Mucosa of stomach (tissue), 1 donor: ENCODE measurements around the gene SDCBP2.

Experiments
- H3K27me3 ChIP-seq: one replicate; pipeline ENCODE4 v1.7.0; 2013; ENCODE audit warnings: mild to moderate bottlenecking, low read length; ENCODE audit not compliant: control insufficient read depth, insufficient read depth
- H3K36me3 ChIP-seq: one replicate; pipeline ENCODE4 v1.7.0; 2013; ENCODE audit warnings: low read length; ENCODE audit not compliant: control insufficient read depth, insufficient read depth
- H3K4me1 ChIP-seq: one replicate; pipeline ENCODE4 v1.7.0; 2013; ENCODE audit warnings: mild to moderate bottlenecking, low read length; ENCODE audit not compliant: control insufficient read depth, insufficient read depth
- H3K4me3 ChIP-seq: one replicate; pipeline ENCODE4 v1.7.0; 2013; ENCODE audit warnings: low read length
- H3K9ac ChIP-seq: one replicate; pipeline ENCODE4 v1.7.0; 2013; ENCODE audit warnings: mild to moderate bottlenecking, low read length, moderate library complexity
- H3K9me3 ChIP-seq: one replicate; pipeline ENCODE4 v1.7.0; 2013; ENCODE audit warnings: mild to moderate bottlenecking, low read length, moderate library complexity; ENCODE audit not compliant: control insufficient read depth
- donor health status: Pancreatic carcinoma.

The SDCBP2 gene

DNA sequence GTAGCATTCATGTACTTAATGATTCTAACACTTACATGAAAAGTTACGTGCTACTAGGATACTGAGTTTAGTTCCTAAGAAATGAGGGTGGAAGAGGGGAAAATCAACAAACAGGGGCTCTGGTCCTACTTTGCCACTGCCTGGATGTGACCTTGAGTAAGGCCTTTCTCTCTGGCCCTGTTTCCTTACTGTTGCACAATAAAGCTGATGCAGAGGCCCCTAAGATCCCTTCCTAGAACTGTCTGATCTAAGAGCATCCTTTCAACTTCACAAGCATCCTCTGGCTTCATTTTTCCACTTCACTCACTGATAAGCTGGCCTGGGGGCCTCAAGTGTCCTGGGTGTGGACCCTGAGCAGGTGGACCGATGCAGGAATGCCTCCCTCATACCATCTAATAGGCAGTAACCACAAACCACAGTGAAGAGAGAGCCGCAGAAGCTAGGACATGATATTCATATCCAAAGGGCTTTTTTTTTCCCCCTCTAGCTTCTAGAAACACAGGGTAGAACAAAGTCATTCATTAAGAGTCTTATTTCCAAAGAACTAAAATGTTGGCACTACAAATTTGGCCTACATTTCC is 42.4 kb upstream of the SDCBP2 start:
- Histone ChIP-seq H3K4me1 (peaks cover under 1% of the 10 kb centered on the region), H3K27me3 (no peaks in the 10 kb centered on the region), H3K36me3 (no peaks in the 10 kb centered on the region)

GRCh38 chr20:1370548-1371110 is 41.7 kb upstream of the SDCBP2 start:
- Histone ChIP-seq H3K27me3 (no peaks in the 10 kb centered on the region), H3K9me3 (no peaks in the 10 kb centered on the region), H3K4me3 (no peak overlapping the region), H3K36me3 (no peaks in the 10 kb centered on the region), H3K9ac (no peak overlapping the region), H3K4me1 (peaks cover 5% of the 10 kb centered on the region)

More for the DNA sequence above, 42.4 kb upstream of the SDCBP2 start:
- H3K9me3 ChIP-seq: no peaks in the 10 kb centered on the region
- H3K9ac ChIP-seq: no peak overlapping the region
- H3K4me3 ChIP-seq: no peak overlapping the region

DNA sequence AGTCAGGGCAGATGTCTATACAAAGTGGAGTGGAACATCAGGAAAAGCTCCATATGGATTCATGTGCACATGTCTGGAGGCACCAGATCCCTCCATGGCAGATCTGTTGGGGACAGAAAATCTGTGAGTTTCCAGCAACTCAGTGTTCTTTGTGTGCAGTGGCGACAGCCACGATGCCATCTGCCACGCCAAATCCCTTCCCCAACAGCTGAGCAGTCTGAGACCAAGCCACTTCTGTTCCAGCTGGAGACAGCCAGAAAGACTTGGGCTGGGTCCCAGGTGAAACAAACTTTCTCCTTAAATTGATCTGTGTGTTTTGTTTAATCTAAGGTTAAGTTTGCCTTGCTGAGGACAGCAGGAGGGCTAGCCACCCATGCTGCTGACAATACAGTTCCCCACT is 41.0 kb upstream of the SDCBP2 start:
- no peaks in the 10 kb centered on the region for H3K36me3 ChIP-seq
- peaks cover 5% of the 10 kb centered on the region for H3K4me1 ChIP-seq
- no peaks in the 10 kb centered on the region for H3K27me3 ChIP-seq
- no peak overlapping the region for H3K4me3 ChIP-seq
- H3K9ac ChIP-seq: no peak overlapping the region
- H3K9me3 ChIP-seq: no peaks in the 10 kb centered on the region

- no peak overlapping the region for H3K4me3 ChIP-seq
- peaks cover 17% of the 10 kb centered on the region for H3K4me1 ChIP-seq
- no peak overlapping the region for H3K9ac ChIP-seq
- no peaks in the 10 kb centered on the region for H3K36me3 ChIP-seq
- H3K27me3 ChIP-seq: no peaks in the 10 kb centered on the region
- no peaks in the 10 kb centered on the region for H3K9me3 ChIP-seq
These were observed 39.7 kb upstream of the SDCBP2 start for GRCh38 chr20:1368448-1369199.

- no peaks in the 10 kb centered on the region for H3K9me3 ChIP-seq
- H3K4me3 ChIP-seq: no peak overlapping the region
- no peaks in the 10 kb centered on the region for H3K36me3 ChIP-seq
- H3K9ac ChIP-seq: no peak overlapping the region
- H3K4me1 ChIP-seq: peaks cover 21% of the 10 kb centered on the region
- H3K27me3 ChIP-seq: no peaks in the 10 kb centered on the region
These were observed 38.5 kb upstream of the SDCBP2 start for GRCh38 chr20:1367479-1367878.

DNA sequence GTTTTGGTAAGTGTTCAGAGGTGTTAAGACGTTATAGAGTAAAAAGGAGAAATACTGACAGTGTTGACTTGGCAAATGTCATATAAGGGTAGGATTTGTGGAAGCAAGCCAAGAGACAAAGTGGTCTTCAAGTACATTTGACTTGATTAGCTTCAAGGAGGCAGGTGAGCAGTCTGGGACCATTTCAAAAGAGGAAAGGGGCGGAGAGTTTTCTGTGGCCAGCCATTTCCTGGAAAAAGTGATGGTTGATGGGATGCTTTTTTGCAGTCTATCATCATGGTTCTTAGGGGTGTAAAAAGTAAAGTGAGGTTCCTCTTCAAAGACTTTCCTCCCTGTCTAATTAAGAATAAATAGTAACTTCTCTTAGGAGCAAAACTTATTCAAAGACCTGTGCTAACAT is 35.2 kb upstream of the SDCBP2 start:
- no peaks in the 10 kb centered on the region for H3K9me3 ChIP-seq
- H3K9ac ChIP-seq: no peak overlapping the region
- no peaks in the 10 kb centered on the region for H3K36me3 ChIP-seq
- no peak overlapping the region for H3K4me3 ChIP-seq
- no peaks in the 10 kb centered on the region for H3K27me3 ChIP-seq
- H3K4me1 ChIP-seq: peaks cover 21% of the 10 kb centered on the region

DNA sequence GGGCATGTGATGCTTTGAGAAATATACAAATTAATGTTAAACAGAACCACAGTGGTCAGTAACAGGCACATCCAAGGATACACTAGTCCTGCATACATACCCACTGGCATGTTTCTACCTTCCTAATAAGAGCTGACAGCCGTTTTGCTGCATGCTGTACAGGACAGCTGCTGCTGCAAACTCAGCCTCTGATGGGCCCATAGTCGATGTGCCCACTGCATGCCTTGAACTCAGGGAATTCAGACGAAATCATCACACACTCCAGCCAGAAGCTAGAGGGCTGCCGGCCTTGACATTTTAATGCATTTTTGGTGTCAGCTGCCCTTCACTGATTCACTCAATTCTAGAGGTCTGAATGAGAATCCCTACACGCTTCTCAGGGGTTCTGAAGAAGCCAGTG is 34.6 kb upstream of the SDCBP2 start:
- Histone ChIP-seq H3K27me3 (no peaks in the 10 kb centered on the region), H3K36me3 (no peaks in the 10 kb centered on the region), H3K9me3 (no peaks in the 10 kb centered on the region), H3K9ac (no peak overlapping the region), H3K4me3 (no peak overlapping the region), H3K4me1 (peaks cover 21% of the 10 kb centered on the region)

DNA sequence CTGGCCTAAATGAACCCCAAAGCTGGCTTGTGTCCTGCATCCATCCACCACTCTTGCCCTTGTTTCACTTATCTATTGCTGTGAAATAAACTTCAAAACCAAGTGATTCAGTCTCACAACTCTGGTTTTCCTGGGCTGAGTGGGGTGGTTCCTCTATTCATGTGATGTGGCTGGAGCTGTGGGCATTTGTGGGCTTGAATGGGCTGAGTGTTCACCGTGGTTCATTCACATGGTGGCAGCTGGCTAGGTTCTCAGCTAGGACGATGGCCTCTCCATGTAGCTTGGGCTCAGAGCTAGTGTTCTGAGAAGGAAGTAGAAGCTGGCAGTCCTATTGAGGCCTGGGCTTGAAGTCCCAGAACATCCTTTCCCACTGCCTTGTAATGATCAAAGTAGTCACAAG is 33.5 kb upstream of the SDCBP2 start:
- Histone ChIP-seq H3K36me3 (no peaks in the 10 kb centered on the region), H3K27me3 (no peaks in the 10 kb centered on the region), H3K9ac (no peak overlapping the region), H3K9me3 (no peaks in the 10 kb centered on the region), H3K4me1 (peaks cover 21% of the 10 kb centered on the region), H3K4me3 (no peak overlapping the region)

- Histone ChIP-seq H3K36me3 (no peaks in the 10 kb centered on the region), H3K4me3 (no peak overlapping the region), H3K9ac (no peak overlapping the region), H3K4me1 (peaks cover 16% of the 10 kb centered on the region), H3K9me3 (no peaks in the 10 kb centered on the region), H3K27me3 (no peaks in the 10 kb centered on the region)
These were observed 31.3 kb upstream of the SDCBP2 start for GRCh38 chr20:1360094-1360846.

DNA sequence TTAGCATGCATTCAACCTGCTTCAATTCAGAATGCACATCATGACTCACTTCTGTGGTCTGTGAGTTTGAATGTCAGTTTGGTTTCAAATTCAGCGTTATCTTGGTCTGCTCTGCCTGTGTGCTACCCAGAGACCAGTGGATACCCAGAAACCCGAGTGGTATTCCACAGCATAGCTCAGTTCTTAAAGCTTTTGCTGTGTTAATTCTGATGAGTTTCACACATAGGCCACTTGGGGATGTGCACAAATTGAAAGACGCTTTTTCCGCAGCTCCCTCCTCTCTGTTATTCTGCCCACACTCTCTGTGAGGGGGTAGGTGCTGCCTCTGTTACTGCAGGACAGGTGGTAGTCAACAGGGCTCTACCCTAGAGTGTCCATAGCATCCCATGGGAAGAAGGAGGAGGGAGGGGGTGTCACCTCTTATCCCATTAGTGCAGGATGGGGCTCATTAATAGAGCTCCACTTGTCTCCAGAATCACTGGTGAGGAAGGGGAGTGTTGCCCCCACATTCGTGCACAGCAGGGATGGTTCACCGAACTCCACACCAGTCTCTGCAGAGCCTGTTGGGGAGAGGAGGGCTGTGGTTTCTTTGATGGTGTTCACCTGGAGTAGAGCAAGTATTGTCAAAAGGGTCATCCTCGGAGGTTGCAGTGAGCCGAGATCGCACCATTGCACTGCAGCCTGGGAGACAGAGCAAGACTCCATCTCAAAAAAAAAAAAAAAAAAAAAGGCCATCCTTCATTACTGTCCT is 29.2 kb upstream of the SDCBP2 start:
- Histone ChIP-seq H3K27me3 (no peaks in the 10 kb centered on the region), H3K36me3 (no peaks in the 10 kb centered on the region), H3K4me3 (no peak overlapping the region), H3K9ac (no peak overlapping the region), H3K4me1 (no peaks in the 10 kb centered on the region), H3K9me3 (no peaks in the 10 kb centered on the region)

- H3K36me3 ChIP-seq: no peaks in the 10 kb centered on the region
- no peaks in the 10 kb centered on the region for H3K4me1 ChIP-seq
- H3K9me3 ChIP-seq: no peaks in the 10 kb centered on the region
- no peaks in the 10 kb centered on the region for H3K27me3 ChIP-seq
- H3K9ac ChIP-seq: no peak overlapping the region
- no peak overlapping the region for H3K4me3 ChIP-seq
These were observed 25.0 kb upstream of the SDCBP2 start for GRCh38 chr20:1353956-1354355.
